Measurements from ENCODE around the gene ADK. TPM values are rescaled to one million over a fixed set of nuclear protein-coding genes. Genes with fewer than 3 reads are reported as not detected.

Gene ADK
- total RNA-seq, 1 donor from 2014 or later: 46.1 TPM

DNA sequence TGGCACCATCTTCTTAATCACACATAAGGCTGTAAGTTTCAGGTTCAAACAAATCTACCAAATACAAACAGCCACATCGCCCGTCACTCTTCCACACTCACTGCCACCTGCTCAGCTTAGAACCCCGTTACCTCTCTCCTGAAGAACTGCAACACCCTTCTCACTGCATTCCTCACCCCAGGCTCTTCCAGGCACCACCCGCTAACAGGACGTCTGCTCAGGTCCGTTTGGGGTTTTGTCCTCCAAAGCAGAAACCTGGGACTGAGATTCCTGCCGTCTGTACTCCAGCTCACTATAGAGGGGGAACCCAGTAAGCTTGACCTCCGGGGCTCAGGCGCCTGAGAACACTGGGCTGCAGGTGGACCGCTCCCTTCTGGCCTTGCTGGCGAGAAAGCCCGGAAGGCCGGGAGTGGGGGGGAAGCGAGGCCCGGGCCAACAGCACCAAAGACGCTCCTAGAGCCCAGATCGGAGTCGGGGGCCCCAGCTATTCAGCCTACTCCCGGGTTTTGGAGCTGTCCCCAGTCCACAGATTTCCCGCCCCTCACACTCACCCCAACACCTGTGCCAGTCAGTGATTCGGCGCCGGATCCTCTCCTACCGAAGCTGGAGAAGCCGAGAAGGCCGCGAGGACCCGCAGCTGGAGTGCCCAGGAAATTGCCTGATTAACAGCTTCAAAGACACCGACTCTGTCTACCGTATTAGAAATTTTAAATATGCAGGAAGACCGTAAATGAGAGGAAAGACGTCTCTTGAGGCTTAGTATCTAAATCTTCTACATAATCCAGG lies 624 bp upstream of the ADK start, which contains the start of gene AP3M1:
TSS of gene AP3M1 (minus strand) at position 625 of the 786 bp plus-strand sequence. CDS start 12,449 bp downstream, outside the sequence.
- intact Hi-C loops (cut with micrococcal nuclease): loop anchor here (1.0 kb wide), 2 partner anchors 10 to 1060 kb away; partner anchors contain the start of gene VDAC2
- H3K36me3 Mint-ChIP-seq (ENCODE audit: low read depth): peaks cover 23% of the 10 kb centered on the region
- peaks cover 59% of the 10 kb centered on the region for H3K4me1 Mint-ChIP-seq
- H3K9me3 Mint-ChIP-seq: no peaks in the 10 kb centered on the region
- H3K27ac Mint-ChIP-seq: no peak within 1 kb of the TSS
- H3K4me3 Mint-ChIP-seq: no peak within 1 kb of the TSS
- POLR2A ChIA-PET: interaction anchor here (0.6 to 4.5 kb wide), 23 partner anchors 12 to 1080 kb away, joined by 3 to 57 read pairs (median 4); partner anchors contain the start of genes CAMK2G, SAMD8 and VCL
- no peaks in the 10 kb centered on the region for H3K27me3 Mint-ChIP-seq
- DNase-seq (peak; percentile 69), ATAC-seq (ENCODE audit: low read depth) (peak; percentile 60)
- TF ChIP-seq, protein P1, sequence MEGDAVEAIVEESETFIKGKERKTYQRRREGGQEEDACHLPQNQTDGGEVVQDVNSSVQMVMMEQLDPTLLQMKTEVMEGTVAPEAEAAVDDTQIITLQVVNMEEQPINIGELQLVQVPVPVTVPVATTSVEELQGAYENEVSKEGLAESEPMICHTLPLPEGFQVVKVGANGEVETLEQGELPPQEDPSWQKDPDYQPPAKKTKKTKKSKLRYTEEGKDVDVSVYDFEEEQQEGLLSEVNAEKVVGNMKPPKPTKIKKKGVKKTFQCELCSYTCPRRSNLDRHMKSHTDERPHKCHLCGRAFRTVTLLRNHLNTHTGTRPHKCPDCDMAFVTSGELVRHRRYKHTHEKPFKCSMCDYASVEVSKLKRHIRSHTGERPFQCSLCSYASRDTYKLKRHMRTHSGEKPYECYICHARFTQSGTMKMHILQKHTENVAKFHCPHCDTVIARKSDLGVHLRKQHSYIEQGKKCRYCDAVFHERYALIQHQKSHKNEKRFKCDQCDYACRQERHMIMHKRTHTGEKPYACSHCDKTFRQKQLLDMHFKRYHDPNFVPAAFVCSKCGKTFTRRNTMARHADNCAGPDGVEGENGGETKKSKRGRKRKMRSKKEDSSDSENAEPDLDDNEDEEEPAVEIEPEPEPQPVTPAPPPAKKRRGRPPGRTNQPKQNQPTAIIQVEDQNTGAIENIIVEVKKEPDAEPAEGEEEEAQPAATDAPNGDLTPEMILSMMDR (IDR thresholded peaks at IDR 0.05): no peak
- CTCF ChIA-PET: interaction anchor here (0.7 to 2.0 kb wide), 9 partner anchors 16 to 94 kb away, joined by 3 to 22 read pairs (median 5); no protein-coding TSS in a partner anchor

DNA sequence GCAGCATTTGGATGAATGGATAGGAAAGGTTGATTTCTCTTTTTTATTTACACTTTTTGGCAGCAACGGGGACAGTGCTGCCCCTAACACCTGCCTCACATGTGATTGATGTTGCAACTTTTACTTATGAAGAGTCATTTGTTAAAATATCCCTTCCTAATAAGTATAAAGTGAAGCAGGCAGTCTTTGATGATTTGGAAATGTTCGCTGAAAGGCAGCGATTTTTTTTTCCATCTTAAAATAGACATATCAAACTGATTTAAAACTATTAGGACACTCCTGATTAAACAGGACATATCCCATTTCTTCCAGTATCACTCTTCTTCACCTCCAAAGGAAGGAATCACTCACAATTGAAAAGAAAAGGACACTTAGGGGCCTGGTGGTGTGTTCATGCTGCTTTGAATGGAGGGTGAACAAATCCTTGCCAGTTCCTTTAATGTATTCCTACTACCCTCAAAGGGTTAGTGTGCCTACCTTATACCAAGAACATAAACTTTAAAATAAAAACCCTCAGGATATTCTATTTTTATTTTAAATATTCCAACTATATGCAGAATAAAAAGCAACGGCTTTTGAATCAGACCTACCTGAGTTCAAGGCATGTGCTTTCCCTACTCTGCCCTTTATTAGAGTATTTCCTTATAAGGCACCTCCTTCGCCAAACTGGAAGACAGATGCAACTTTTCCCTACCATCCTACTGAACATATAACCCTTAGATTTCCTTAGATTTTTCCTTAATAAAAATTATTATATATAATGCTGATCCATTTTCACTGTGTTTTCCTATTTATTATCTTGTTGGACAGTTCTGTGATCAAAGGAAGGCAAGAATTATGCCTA lies 1.1 kb downstream of the ADK start:
- Mint-ChIP-seq H3K36me3 (ENCODE audit: low read depth) (peaks cover 12% of the 10 kb centered on the region), H3K27me3 (no peaks in the 10 kb centered on the region), H3K4me3 (peak overlapping the region; percentile 28), H3K27ac (no peak overlapping the region), H3K9me3 (no peaks in the 10 kb centered on the region), H3K4me1 (peaks cover 62% of the 10 kb centered on the region)
- CTCF ChIA-PET: interaction anchor here (0.7 to 1.8 kb wide), 5 partner anchors 24 to 61 kb away, joined by 3 to 22 read pairs (median 5); no protein-coding TSS in a partner anchor
- no peak for DNase-seq
- POLR2A ChIA-PET: interaction anchor here (1.1 to 4.5 kb wide), 8 partner anchors 14 to 75 kb away, joined by 3 to 57 read pairs (median 14); no protein-coding TSS in a partner anchor
- ATAC-seq (ENCODE audit: low read depth): no peak
- TF ChIP-seq, protein P1 (IDR thresholded peaks at IDR 0.05): no peak
- intact Hi-C loops (cut with micrococcal nuclease): loop anchor here (1.0 kb wide), 8 partner anchors 14 to 1082 kb away; partner anchors contain the start of gene KAT6B

GRCh38 chr10:74153123-74153522 lies 2.1 kb downstream of the ADK start:
- Mint-ChIP-seq H3K9me3 (no peaks in the 10 kb centered on the region), H3K4me3 (peak overlapping the region; percentile 20), H3K27ac (no peak overlapping the region), H3K4me1 (peaks cover 65% of the 10 kb centered on the region), H3K36me3 (ENCODE audit: low read depth) (peaks cover 7% of the 10 kb centered on the region), H3K27me3 (no peaks in the 10 kb centered on the region)
- intact Hi-C loops (cut with micrococcal nuclease): no loop called here
- TF ChIP-seq, protein P1 (IDR thresholded peaks at IDR 0.05): no peak
- DNase-seq (no peak), ATAC-seq (ENCODE audit: low read depth) (no peak)
- ChIA-PET POLR2A (interaction anchor here (0.6 to 4.5 kb wide), 4 partner anchors 9 to 673 kb away, joined by 3 to 57 read pairs (median 4); no protein-coding TSS in a partner anchor), CTCF (no interaction called here)

GRCh38 chr10:74153676-74154075 lies 2.7 kb downstream of the ADK start:
- ChIA-PET POLR2A (interaction anchor here (1.0 to 4.5 kb wide), 3 partner anchors 8 to 24 kb away, joined by 3 to 57 read pairs (median 4); no protein-coding TSS in a partner anchor), CTCF (interaction anchor here (3.3 kb wide), 1 partner anchor 59 kb away, joined by 11 read pairs; no protein-coding TSS in a partner anchor)
- Mint-ChIP-seq H3K36me3 (ENCODE audit: low read depth) (peaks cover 5% of the 10 kb centered on the region), H3K27ac (peak overlapping the region; percentile 19), H3K4me3 (no peak overlapping the region), H3K4me1 (peaks cover 67% of the 10 kb centered on the region), H3K9me3 (no peaks in the 10 kb centered on the region), H3K27me3 (no peaks in the 10 kb centered on the region)
- no peak for ATAC-seq (ENCODE audit: low read depth)
- DNase-seq: no peak
- intact Hi-C loops (cut with micrococcal nuclease): no loop called here
- TF ChIP-seq, protein P1 (IDR thresholded peaks at IDR 0.05): no peak

All from activated B cell treated with CpG ODN at 0.5 μM for 24 hours (primary cell).